ENCODE results near the gene NEK9.

Gene NEK9

DNA sequence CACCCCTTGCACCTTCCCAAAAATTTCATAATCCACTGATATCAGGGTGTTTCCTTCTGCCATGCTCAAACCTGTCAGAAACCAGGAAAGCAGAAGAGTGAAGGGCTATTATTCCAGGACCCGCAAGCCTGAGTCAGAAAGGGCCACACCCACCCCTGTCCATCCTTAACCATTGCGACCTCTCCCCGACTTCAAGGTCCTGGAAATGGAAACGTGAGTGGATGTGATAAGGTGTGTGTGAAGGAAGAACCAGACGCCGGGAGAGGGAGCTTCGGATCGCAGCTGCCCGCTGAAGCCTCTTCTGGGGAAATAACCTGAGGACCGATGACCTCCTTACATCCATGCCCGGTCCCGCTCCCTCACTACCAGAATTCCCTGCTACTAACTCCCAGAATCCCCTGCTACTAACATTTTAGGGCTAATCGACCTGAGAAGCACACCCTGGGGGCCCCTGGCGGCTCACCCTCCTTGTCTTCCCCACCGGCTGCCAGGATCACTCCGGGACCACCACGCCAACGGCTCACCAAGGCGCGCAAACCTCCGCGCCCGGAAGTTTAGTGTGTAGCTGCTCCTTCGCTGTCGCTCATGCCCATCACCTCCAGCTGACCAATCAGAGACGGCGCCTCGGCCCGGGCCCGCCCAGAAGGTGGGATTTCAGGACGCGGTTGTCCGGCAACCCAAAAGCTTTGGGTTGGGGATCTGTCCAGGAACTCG, 63.2 kb downstream of the NEK9 start, which contains the start of gene ACYP1:
Gene ACYP1 (minus strand): TSS at position 534 of the 714 bp plus-strand sequence. CDS start 471 bp downstream, at position 63.
- DNase-seq, result peak; percentile 75

- DNase-seq, result no peak
Measured at GRCh38 chr14:75063013-75063412, 63.8 kb downstream of the NEK9 start.

DNA sequence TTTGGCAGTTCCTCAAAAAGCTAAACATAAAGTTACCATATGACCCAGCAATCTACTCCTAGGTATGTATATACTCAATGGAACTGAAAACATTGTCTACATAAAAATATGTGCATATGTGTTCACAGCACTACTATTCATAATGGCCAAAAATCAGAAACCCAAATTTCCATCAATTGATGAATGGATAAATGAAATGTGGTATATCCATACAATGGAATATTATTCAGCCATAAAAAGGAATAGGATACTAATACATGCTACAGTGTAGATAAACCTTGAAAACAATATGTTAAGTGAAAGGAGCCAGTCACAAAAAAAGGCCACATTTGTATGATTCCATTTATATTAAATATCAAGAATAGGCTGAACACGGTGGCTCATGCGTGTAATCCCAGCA, 66.4 kb downstream of the NEK9 start:
- DNase-seq, result no peak

GRCh38 chr14:75059642-75060041, 67.2 kb downstream of the NEK9 start:
- DNase-seq, result no peak

DNA sequence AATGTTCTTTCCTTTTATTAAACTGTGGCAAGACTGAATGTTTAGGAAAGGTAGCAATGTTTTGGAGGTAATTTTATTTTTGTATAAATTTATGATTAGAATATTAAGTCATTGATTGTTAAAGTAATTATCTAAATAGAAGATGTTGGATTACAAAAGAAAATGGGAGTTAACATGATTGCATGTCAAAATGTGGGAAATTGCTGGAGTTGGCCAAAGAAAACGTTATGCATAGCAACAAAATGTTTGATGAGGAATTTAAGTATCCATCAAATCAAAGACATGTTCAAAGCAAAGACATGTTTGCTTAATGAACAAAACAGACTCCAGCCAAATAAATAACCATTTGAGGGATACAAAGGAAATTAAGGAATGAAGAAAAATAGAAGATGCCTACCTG, 72.4 kb downstream of the NEK9 start:
- DNase-seq, result no peak

GRCh38 chr14:75053396-75054291, 73.2 kb downstream of the NEK9 start:
- no peak for DNase-seq

DNA sequence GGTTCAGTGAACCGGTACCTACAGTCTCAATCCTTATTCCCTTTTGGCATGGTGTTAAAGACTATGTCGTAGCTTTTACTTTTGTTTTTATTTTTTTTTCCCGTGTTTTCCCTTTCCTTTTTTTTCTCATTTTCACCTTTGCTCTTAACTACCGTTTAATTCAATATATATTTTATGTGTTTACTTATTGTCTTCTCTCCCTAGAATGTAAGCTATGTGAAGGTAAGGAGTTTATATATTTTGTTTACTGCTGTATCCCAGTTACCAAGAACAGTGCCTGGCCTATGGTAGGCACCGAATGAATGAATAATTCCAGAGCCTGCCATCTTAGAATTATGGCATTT, 75.3 kb downstream of the NEK9 start:
- DNase-seq, result no peak

DNA sequence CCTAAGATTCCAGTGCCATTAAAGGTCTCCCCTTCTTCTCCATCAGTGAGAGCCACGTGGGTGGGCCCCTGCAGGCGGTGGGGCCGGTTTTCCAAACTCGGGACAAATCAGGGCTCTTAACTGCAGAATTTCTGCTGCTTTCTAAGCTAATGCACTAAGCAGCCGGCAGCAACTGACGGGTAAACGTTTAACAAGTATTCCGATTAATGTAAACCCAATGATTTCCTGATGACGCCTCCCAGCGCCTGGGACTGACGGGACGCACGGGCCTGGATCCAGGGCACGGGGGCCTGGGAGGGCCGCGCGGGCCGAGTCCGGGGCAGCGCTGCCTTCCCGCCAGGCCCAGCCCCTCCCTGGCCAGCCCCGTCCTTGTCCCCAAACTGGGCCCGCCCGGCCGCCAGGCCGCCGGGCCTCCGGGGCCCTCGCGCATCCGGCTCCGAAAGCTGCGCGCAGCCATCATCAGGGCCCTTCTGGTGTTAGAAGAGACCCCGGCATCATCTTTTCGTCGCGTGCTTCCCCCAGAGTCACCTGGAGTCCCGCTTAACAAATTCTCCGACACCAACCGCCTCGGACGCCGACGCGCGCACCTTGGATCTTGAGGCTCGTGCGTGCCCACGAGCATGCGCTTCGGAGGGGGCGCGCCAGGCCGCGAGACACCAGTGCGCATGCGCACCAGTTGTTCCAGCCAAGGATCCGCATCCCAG, 75.8 kb downstream of the NEK9 start, which contains the start of gene MLH3:
Gene MLH3 (minus strand): TSS at position 616 of the 704 bp plus-strand sequence. CDS start 1,812 bp downstream, outside the sequence.
- DNase-seq, result peak; percentile 58

DNA sequence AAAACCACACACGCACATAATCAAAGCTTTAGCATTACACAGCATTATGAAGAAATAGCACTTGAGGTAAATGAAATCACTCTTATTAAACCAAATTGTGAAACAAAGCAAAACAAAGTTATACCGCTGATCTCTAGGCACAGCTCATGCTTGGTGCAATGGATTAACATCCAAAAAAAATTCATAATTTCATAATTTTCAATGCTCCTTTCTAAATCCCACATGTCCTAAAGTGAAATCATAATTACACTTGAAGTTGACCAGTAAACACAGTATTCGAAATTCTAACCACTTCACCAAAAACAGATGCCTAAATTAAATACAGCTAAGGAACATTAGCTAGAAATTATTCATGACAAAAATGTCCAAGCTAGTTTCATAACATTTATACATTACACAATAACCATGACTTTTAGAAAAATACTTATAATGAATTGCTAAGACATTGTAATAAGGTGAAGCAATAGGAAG, 77.1 kb downstream of the NEK9 start:
- DNase-seq, result no peak

GRCh38 chr14:75049136-75049535, 77.7 kb downstream of the NEK9 start:
- DNase-seq, result no peak

GRCh38 chr14:75048101-75048500, 78.7 kb downstream of the NEK9 start:
- no peak for DNase-seq

GRCh38 chr14:75047506-75047905, 79.3 kb downstream of the NEK9 start:
- DNase-seq, result no peak

- no peak for DNase-seq
Measured at GRCh38 chr14:75046899-75047298, 79.9 kb downstream of the NEK9 start.

DNA sequence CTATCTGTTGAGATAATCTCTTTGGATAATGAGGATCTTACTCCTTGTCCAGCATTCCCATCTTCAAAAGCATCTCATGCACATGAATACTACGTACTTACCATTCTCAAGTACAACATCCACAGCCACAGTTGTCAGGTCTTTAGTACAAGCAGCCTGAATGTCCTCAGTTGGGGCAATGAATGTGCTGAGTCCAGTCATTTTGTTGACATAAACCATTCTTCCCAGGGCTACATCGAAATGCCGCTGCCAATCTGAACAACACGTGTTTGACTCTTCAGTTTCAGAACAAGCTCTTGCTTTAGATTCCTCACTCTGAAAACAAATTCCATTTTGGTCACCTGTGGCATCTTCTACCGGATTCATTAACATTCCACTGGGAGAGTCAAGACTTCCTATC, 80.6 kb downstream of the NEK9 start:
- DNase-seq, result no peak

- DNase-seq, result no peak
Measured at GRCh38 chr14:75044752-75045151, 82.1 kb downstream of the NEK9 start.

DNA sequence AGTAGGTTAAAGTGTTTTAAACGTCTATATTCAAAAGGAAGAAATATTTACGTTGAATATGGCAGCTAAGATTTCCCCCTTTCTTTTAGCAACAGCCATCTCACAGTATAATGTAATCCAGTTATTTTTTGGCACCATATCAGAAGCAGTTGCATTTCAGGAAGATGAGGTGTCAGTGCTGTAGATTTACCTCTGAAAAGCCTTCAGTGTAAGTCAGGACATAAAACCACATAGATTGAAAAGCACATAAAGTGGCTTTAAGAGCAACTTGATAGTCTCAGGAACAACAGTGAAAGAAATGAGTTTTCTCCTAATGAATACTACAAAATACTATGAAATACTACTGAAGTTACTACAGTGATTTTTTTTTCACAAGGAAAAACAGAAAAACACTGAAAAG, 82.5 kb downstream of the NEK9 start:
- no peak for DNase-seq

- DNase-seq, result no peak
Measured at GRCh38 chr14:75042035-75042434, 84.8 kb downstream of the NEK9 start.

DNA sequence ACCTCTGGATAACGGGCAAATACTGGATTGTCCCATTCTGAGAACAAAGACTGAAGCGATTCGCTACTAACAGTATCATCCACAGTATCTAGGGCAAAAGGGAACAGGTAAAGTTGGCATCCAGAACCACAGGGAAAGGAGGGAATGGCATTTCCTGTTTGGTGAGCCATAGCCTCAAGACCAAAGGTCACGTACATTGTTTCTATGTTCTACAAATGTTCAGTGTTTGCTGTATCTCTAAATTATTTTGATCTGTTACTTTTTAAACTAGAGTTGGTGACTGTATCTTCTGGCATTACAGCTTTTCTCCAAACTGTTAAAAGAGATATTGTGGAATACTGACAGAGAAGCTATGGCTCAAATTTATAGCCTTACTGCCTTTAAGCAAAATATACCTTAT, 85.2 kb downstream of the NEK9 start:
- no peak for DNase-seq

GRCh38 chr14:75040959-75041358, 85.9 kb downstream of the NEK9 start:
- DNase-seq, result no peak

- DNase-seq, result no peak
Measured at GRCh38 chr14:75040507-75040906, 86.3 kb downstream of the NEK9 start.

DNA sequence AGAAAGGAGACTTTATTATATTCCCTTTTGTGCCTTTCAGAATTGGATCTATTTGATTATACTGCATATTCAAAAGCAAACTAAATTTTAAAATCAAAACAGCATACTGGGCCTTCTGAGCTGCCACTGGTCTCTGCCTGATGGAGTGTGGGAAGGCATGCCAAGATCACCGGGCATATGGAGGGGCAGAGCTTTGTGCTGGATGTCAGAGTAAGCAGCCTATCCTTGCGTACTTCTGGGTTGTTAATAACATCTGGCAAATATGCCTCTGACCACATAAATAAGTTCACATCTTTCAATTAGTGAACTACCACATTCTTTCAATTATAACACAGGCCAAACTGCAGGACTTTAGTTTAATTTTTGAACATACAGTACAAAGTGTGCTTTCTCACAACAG, 93.9 kb downstream of the NEK9 start:
- no peak for DNase-seq

DNA sequence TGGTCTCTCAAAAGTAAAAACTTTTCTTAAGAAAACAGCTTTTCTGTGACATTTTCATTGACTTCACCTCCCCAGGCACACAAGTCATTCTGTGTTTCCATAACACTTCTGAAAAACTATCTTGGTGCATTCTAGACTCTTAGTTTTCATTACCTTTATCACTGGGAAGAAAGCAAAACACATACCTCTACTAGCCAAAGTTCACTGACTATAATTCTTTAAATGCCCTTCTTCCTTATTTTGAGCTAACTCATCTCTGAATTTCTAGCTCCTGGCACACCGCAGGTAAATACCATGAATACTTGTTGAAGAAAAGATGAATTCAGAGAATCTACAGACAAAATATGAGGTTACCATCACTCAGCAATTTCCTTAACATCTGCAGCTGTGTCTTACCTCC, 96.7 kb downstream of the NEK9 start:
- no peak for DNase-seq

All from activated gamma-delta T cell (primary cell).